ENCODE results near the gene AAMP. TPM values are rescaled to one million over a fixed set of nuclear protein-coding genes. Genes with fewer than 3 reads are reported as not detected.

Gene AAMP
- total RNA-seq, 3 donors from 2014 or later (not counting 1 experiment from before 2014, with no cell fraction given): 52.5 to 61.6 (median 60.0) TPM

GRCh38 chr2:218293715-218294429 is 23.9 kb upstream of the AAMP start:
- TF ChIP-seq, protein P1, sequence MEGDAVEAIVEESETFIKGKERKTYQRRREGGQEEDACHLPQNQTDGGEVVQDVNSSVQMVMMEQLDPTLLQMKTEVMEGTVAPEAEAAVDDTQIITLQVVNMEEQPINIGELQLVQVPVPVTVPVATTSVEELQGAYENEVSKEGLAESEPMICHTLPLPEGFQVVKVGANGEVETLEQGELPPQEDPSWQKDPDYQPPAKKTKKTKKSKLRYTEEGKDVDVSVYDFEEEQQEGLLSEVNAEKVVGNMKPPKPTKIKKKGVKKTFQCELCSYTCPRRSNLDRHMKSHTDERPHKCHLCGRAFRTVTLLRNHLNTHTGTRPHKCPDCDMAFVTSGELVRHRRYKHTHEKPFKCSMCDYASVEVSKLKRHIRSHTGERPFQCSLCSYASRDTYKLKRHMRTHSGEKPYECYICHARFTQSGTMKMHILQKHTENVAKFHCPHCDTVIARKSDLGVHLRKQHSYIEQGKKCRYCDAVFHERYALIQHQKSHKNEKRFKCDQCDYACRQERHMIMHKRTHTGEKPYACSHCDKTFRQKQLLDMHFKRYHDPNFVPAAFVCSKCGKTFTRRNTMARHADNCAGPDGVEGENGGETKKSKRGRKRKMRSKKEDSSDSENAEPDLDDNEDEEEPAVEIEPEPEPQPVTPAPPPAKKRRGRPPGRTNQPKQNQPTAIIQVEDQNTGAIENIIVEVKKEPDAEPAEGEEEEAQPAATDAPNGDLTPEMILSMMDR (IDR thresholded peaks at IDR 0.05): no peak
- peaks cover 44% of the 10 kb centered on the region for H3K4me1 ChIP-seq (ENCODE audit: control insufficient read depth, insufficient read depth, low read length)
- no peaks in the 10 kb centered on the region for H3K27me3 Mint-ChIP-seq (ENCODE audit: low read depth in 2 of 2)
- peaks cover 32 to 46% of the 10 kb centered on the region in 2 donors for H3K4me1 Mint-ChIP-seq
- H3K27ac Mint-ChIP-seq: peak overlapping the region; percentile 100
- H3K27ac ChIP-seq (ENCODE audit: low read length): no peak overlapping the region
- H3K27me3 ChIP-seq (ENCODE audit: control insufficient read depth, insufficient read depth, low read length): no peaks in the 10 kb centered on the region
- 61% methylated on average over 4 of the region's 5 CpGs for WGBS (ENCODE audit: insufficient coverage)
- peak overlapping the region; percentile 50 for H3K4me3 Mint-ChIP-seq
- no peak overlapping the region for H3K4me3 ChIP-seq (ENCODE audit: low read length)
- intact Hi-C loops (cut with micrococcal nuclease): loop anchor here (2.0 kb wide), 1 partner anchor 103 kb away; no protein-coding TSS in a partner anchor
- peak in 1 of 2 donors; percentile 36 for DNase-seq
- no peaks in the 10 kb centered on the region for H3K9me3 ChIP-seq (ENCODE audit: control insufficient read depth, insufficient read depth, low read length)
- no peak for ATAC-seq
- H3K9me3 Mint-ChIP-seq: no peaks in the 10 kb centered on the region
- no peaks in the 10 kb centered on the region for H3K36me3 ChIP-seq (ENCODE audit: control insufficient read depth, insufficient read depth, low read length)
- H3K36me3 Mint-ChIP-seq: no peaks in the 10 kb centered on the region

DNA sequence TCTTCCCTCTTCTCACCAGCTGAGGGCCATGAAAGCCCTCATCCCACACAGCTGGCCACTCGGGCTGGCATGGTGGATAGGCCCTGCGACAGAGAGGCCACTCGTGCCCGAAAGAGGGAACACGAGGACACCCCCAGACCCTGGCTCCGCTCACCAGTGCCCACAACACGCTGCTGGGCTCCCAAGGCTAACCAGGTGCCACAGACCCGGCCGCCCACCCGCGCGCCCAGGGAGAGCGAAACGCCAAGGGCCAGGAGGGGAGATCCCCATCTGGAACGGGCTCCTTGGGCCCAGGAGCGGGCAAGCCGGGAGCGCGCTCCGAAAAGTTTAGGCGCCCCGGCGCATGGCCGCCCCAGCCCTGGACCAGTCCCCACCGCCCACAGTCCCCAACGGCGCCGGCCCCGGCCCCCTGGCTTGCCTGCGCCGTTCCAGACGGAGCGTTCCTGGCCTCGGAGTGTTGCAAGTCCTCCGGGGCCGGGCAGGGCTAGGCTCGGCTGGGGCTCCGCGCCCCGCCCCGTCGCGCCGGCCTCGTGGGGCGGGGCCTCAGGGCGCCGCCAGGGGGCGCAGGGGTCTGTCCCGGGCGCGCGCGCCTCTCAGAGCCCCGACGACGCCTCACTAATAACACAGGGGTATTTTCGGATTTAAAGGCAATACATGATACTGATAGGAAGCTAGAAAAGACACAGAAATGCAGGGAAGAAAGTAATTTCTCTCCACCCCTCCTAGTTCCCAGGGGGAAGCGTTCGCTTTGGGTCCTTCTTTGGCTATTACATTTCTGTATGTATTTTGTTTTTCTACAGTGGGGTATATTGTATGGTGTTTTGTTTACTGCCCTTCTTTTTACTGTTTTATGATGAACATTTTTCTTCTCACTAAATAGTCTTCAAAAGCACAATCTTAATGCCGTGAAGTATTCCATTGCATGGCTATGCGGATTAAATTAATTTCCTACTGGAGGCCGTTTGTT is 22.4 kb upstream of the AAMP start, which contains the start of gene TMBIM1:
TMBIM1 (minus strand) TSS at position 456 of the 967 bp plus-strand sequence. CDS start 10,362 bp downstream, outside the sequence.
- peak within 1 kb of the TSS; percentile 86 for H3K27ac ChIP-seq (ENCODE audit: low read length)
- H3K4me1 ChIP-seq (ENCODE audit: control insufficient read depth, insufficient read depth, low read length): peaks cover 55% of the 10 kb centered on the region
- H3K27me3 ChIP-seq (ENCODE audit: control insufficient read depth, insufficient read depth, low read length): no peaks in the 10 kb centered on the region
- Mint-ChIP-seq H3K36me3 (no peaks in the 10 kb centered on the region), H3K27ac (peak within 1 kb of the TSS; percentile 100), H3K4me3 (peak within 1 kb of the TSS; percentile 92), H3K9me3 (no peaks in the 10 kb centered on the region), H3K4me1 (peaks cover 44 to 61% of the 10 kb centered on the region in 2 donors), H3K27me3 (ENCODE audit: low read depth in 2 of 2) (no peaks in the 10 kb centered on the region)
- DNase-seq (peak; percentile 86 to 91), ATAC-seq (peak; percentile 90 to 97 (median 95))
- H3K36me3 ChIP-seq (ENCODE audit: control insufficient read depth, insufficient read depth, low read length): no peaks in the 10 kb centered on the region
- H3K4me3 ChIP-seq (ENCODE audit: low read length): peak within 1 kb of the TSS; percentile 55
- TF ChIP-seq, protein P1 (IDR thresholded peaks at IDR 0.05): peak; percentile 95
- no peaks in the 10 kb centered on the region for H3K9me3 ChIP-seq (ENCODE audit: control insufficient read depth, insufficient read depth, low read length)
- 3% methylated on average over 57 of the region's 63 CpGs for WGBS (ENCODE audit: insufficient coverage)
- intact Hi-C loops (cut with micrococcal nuclease): loop anchor here (1.0 to 2.0 kb wide), 2 partner anchors 22 to 104 kb away; partner anchors contain the start of genes AAMP and PNKD

DNA sequence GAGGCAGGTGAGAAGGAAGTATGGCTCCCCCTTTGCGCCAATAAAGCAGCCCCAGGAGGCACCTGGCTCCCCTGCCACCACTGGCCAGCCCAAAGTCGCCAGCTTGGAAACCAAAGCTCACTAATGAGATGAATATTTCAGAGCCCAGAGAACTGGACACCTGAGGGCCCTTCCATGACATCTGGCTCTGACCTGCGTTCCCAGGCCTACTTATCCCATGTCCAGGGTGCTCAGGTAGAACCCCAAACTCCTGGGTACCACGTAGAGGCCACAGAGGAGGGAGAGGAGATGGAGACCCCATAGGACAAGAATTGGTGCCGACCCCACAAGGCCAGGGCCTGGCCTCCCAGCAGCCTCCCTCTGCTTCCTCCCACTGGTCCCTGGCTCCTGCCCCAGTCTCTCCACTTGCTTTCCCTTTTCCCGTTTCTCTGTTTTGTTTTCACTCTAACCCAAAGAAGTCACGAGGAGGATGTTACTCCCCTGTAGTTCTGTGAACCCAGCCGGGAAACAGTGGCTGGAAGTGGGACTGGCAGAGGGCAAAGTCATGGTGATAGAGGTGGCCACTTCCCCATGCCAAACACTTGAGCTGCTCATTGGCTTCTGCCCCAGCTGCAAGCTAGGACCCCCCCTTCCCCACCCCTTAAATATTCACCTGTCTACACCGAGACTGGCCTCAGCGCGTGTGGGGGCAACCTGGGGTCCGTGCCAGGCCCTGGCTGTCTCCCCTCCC is 21.5 kb upstream of the AAMP start:
- Mint-ChIP-seq H3K9me3 (no peaks in the 10 kb centered on the region), H3K36me3 (no peaks in the 10 kb centered on the region), H3K27me3 (ENCODE audit: low read depth in 2 of 2) (no peaks in the 10 kb centered on the region), H3K4me3 (peak overlapping the region; percentile 92), H3K27ac (peak overlapping the region; percentile 100), H3K4me1 (peaks cover 53 to 70% of the 10 kb centered on the region in 2 donors)
- ATAC-seq (peak in 1 of 3 donors; percentile 2), DNase-seq (peak in 1 of 2 donors; percentile 47)
- H3K27me3 ChIP-seq (ENCODE audit: control insufficient read depth, insufficient read depth, low read length): no peaks in the 10 kb centered on the region
- peaks cover 64% of the 10 kb centered on the region for H3K4me1 ChIP-seq (ENCODE audit: control insufficient read depth, insufficient read depth, low read length)
- H3K9me3 ChIP-seq (ENCODE audit: control insufficient read depth, insufficient read depth, low read length): no peaks in the 10 kb centered on the region
- intact Hi-C loops (cut with micrococcal nuclease): loop anchor here (1.0 to 2.0 kb wide), 2 partner anchors 21 to 105 kb away; partner anchors contain the start of genes AAMP and PNKD
- no peaks in the 10 kb centered on the region for H3K36me3 ChIP-seq (ENCODE audit: control insufficient read depth, insufficient read depth, low read length)
- 18% methylated on average over 12 of the region's 12 CpGs for WGBS (ENCODE audit: insufficient coverage)
- TF ChIP-seq, protein P1 (IDR thresholded peaks at IDR 0.05): no peak
- peak overlapping the region; percentile 55 for H3K4me3 ChIP-seq (ENCODE audit: low read length)
- peak overlapping the region; percentile 86 for H3K27ac ChIP-seq (ENCODE audit: low read length)

All from natural killer cell (primary cell).